ENCODE measurements around the gene SLC22A5.

GRCh38 chr5:132429463-132430440 lies 60.2 kb downstream of the SLC22A5 start:
- no peak for TF ChIP-seq CTCF (IDR thresholded peaks at IDR 0.05)
- no peak for TF ChIP-seq EP300 (IDR thresholded peaks at IDR 0.05)
